SU-DHL-6 (cell line): Measurements from ENCODE around the gene SH3RF1.

Experiments used
- CTCF ChIP-seq: fragments of 200-600 bp; sonication (generic); IDR thresholded peaks from one replicate; pipeline ENCODE4 v1.5.1; 2017; ENCODE audit warnings: antibody characterized with exemption, mild to moderate bottlenecking, low read length, moderate library complexity; ENCODE audit not compliant: insufficient read depth, poor library complexity, severe bottlenecking
- EZH2phosphoT487 ChIP-seq: fragments of 200-600 bp; sonication (generic), shearing (Covaris generic); conservative IDR thresholded peaks from 2 replicates; pipeline ENCODE4 v1.6.1; 2018; ENCODE audit warnings: mild to moderate bottlenecking, antibody characterized with exemption, low read length, moderate library complexity, mixed read lengths

GRCh38 chr4:169109035-169109675, 161.6 kb downstream of the SH3RF1 start:
- no peak for TF ChIP-seq CTCF
- no peak for TF ChIP-seq EZH2phosphoT487
